GM18907 (cell line): Measurements from ENCODE around the gene C20orf204.

Source experiments
- ATAC-seq: cut with Tn5 transposase; IDR thresholded peaks from one replicate; pipeline ENCODE4 v1.9.1; 2021; ENCODE audit warnings: mild to moderate bottlenecking, moderate library complexity; ENCODE audit not compliant: unreplicated experiment

The C20orf204 gene

DNA sequence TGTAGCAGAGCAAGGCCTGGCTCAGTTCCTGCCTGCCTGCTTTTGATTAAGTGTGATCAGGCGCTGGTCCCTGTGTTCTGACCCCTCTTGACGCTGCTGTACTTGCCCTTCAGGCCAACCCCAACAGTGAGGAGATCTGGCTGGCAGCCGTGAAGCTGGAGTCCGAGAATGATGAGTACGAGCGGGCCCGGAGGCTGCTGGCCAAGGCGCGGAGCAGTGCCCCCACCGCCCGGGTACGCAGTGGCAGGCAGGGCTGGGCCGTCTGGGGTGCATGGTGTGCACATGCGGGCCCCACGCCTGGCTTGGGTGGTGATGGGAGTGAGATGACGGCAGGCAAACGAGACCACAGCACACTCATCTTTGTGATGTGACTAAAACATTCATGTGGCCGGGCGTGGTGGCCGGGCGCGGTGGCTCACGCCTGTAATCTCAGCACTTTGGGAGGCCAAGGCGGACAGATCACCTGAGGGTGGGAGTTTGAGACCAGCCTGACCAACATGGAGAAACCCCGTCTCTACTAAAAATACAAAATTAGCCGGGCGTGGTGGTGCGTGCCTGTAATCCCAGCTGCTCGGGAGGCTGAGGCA lies 10.1 kb upstream of the C20orf204 start:
- ATAC-seq, result no peak

DNA sequence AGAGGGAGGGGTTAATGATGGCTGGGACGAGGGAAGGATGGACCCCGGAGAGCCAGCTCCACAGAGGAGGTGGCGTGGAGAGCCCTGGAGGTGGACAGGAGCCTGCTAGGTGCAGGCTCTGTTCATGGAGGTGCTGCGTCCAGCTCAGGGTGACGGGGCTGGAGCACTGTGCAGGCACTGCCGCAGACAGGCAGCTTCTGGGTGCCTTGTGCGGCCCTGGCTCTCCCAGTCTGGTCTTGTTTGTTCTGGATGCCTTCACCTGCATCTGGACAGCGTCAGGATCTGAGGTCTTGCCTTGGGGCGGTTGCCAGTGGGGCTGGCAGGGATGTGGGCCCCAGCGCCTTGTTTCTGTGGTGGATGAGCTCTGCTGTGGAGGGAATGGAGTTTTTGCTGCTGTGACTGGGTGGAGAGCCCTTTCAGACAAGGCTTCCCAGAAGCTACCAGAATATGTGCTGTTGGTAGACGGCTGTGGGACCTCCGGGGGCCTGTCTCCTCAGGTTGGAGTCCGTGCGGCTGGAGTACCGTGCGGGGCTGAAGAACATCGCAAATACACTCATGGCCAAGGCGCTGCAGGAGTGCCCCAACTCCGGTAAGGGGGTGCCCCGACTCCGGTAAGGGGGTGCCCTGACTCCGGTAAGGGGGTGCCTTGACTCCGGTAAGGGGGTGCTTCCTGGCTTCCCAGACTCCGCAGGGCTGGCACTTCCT lies 7.8 kb upstream of the C20orf204 start:
- ATAC-seq, result no peak

DNA sequence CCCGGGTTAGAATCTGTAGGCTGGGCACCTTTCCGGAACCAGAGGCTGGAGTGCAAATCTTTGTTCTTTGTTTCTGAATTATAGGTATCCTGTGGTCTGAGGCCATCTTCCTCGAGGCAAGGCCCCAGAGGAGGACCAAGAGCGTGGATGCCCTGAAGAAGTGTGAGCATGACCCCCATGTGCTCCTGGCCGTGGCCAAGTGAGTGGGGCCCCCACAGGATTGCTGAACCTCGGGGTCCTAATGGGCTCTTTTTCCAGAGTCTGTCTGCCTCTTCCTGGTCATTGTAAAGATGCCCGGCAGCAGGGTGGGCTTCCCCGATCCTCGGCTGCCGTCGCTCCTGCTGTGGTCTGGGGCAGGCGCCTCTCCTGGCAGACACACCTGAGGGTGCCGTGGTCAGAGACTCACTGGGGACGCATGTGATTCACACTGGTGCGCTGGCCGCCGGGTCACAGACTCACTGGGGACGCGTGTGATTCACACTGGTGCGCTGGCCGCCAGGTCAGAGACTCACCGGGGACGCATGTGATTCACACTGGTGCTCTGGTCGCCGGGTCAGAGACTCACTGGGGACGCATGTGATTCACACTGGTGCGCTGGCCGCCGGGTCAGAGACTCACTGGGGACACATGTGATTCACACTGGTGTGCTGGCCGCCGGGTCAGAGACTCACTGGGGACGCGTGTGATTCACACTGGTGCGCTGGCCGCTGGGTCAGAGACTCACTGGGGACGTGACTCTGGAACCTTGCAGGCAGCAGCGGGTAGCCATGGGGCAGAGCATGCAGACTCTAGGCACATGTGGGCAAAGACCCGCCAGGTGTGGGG lies 6.5 kb upstream of the C20orf204 start:
- ATAC-seq, result no peak

DNA sequence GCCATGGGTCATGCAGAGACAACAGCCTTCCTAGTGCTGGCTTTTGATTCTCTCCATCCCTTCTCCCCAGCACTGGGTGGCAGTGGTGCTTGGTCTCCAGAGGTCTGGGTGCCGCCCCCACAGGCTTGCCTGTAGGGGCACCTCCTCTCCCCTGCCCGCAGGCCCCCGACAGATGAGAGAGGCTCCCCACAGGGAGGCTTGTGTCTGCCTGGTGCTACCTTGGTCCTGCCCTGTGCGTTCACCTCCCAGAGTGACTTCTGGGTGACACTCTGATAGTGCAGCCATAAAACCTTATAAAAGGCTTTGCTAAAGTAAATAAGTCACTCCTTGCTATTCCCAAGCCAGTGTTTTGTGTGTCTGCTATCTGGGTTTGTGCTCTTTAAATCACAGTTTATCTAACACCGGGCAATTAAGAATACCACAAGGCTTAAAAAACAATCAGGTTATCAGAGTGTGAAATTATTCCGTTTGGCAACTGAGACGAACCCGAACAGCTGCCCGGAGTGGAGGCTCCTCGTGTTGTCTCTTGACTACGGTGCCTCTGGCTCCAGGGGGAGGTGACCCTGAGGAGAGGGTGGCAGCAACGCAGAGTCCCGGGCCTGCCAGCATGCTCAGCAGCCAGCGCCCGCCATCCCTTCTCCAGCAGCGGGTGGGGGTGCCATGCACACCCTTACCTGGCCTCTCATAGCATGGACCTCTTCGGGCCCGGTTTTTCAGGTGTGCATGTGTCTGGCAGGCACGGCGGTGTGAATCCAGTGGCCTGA lies 5.4 kb upstream of the C20orf204 start:
- ATAC-seq, result no peak

DNA sequence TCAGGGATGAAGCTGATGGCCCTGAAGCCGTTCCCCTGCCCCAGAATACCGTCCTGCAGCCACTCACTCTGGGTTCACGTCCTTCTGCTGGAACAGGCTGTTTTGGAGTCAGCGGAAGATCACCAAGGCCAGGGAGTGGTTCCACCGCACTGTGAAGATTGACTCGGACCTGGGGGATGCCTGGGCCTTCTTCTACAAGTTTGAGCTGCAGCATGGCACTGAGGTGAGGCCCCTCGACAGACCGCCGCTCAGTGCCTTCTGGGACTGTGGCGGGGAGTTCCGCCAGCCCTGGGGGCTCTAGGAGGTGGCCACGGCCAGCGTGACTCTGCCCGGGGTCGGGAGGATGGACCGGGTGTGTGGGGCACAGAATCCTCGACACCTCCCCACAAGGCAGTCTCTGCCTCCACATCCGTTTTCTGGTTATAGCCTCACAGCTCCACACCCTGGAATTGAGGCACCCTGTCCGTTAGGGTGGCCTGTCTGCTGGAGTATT lies 4.1 kb upstream of the C20orf204 start:
- ATAC-seq, result no peak

DNA sequence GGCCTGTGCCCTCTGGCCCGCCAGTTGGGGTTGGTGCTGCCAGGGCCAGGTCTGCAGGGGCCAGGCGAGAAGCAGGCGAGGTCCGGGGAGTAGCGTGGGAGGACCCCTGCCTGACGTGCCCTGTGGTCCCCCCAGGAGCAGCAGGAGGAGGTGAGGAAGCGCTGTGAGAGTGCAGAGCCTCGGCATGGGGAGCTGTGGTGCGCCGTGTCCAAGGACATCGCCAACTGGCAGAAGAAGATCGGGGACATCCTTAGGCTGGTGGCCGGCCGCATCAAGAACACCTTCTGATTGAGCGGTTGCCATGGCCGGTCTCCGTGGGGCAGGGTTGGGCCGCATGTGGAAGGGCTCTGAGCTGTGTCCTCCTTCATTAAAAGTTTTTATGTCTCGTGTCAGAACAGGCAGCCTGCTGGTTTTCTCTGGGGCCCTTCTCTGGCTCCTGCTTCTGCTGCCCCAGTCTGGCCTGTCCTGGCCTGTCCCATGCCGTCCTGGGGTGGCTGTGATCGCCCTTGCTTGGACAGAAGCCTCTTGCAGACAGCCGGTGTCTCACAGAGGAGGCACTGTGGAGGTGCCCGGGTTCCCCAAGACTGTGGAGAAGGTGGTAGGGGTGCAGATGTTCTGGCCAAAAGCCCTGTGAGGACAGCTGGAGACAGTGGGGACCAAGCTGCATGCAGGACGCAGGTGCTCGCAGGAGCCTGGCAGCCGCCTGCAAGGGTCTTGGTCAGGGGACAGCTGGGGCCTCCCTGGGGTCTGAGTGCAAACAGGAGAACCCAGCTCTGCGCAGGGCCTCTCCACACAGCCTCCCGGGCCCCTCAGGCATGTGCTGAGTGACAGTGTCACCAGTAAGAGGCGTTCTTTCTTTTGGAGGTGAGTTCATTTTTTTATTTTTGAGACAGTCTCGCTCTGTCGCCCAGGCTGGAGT lies 3.0 kb upstream of the C20orf204 start:
- no peak for ATAC-seq

DNA sequence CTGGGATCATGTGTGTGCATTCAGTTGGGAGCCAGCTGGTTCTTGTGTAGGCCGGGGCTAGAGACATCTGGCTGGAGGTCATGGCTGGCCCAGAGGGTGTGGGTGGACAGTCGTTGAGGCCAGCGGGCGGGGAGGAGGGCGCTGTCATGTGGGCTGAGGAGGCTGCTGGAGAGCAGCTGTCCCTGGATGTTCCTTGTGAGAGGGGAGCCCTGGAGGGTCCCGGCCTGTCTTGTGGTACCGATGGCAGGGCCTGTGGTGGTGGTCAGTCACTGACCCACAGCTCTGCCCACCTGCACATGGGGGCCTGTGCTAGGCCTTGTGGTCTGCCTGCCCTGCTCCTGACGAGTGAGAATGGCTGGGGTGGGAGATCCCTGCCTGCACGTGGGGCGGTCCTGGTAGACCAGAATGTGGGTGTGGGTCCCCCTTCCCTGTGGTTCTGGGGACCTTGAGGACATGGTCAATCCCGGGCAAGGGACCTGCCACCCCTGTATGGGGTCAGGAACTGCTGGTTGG lies 1.9 kb upstream of the C20orf204 start:
- ATAC-seq, result no peak

DNA sequence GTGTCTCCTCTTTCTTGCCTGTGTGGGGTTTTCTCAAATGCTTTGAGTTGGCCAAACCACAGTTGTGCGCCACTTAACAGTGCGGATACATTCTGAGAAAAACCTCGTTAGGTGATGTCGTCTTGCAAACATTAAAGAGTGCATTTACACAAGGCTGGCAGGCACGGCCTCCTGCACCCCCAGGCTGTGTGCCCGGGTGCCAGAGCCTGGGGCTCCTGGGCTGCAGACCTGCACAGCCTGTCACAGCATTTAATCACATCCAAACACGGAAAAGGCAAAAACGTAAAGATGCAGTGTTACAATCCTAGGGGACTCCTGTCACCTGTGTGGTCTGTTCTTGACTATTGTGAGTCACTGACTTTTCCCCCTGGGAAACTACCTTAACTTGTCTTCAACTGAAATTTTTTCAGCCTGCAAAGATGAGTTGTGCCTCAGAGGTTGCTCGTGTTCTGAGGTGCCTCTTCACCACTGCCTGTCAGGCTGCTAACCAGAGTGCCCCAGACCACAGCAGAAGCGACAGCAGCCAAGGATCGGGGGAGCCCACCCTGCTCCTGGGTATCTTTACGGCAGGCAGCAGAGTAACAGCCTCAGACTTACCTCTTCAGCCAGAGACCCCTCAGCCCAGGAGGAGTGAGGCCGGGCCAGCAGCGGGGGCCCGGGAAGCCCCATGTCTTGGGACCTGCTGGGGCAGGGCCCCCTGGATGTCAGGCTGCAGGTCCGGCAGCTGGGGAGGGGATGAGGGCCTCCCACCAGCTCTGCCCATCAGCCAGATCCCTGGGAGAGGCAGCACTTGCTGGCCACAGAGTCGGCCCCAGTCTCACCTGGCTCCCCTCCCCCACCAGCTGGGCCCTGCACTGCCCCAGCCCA lies 683 bp upstream of the C20orf204 start:
- ATAC-seq, result no peak

DNA sequence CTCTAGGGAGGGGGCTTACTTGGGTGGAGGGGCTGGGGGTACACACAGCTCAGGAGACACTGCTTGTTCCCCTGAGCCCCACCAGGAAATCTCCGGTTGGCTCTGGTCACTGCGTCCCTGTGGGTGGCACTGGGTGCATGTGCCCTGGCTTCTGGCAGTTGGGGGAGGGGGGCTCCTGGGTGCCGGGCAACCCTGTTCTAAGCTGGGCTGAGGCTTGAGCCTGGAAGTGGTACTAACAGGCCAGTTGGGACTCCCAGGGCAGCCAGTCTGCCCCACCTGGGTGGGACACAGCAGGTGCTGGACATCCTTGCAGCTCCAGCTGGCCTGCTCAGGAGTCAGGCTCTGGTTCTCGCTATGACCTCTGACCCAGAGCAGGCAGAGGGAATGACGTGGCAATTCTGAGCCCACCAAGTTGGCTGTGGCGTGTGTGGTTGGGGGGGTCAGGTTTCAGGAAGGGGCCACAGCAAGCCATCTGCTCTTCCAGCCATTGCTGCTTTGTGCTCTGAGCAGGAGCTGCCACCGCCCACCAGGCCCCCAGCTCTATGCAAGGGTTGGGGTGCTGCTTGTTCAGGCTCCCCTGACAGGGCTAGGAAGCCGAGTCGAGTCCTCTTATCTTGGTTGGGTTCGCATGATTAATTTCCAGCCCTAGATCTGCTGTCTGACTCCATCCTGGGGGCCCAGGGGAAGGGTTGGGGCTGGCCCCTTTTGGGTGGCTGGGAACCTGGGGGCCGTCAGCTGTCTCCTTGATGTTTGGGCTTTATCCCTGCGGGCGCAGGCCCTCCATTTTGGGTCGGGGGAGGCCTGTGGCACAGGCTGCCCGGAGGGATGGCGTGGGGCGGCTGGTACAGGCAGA lies 590 bp downstream of the C20orf204 start:
- ATAC-seq, result no peak

DNA sequence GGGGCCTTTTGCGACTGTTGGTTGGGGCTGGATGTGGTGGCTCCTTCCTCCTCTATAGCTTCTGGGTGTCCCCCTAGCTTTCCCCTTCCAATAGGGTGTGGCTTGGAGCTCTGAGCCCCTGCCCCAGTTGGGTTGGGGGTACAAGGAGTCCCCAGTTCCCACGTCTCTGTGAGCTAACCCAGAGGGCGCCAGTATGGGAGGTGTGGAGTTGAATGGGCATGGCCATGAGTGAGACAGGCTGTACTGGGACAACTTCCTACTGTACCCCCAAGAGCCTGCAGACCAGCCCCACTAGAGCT lies 1.2 kb downstream of the C20orf204 start:
- ATAC-seq, result no peak

DNA sequence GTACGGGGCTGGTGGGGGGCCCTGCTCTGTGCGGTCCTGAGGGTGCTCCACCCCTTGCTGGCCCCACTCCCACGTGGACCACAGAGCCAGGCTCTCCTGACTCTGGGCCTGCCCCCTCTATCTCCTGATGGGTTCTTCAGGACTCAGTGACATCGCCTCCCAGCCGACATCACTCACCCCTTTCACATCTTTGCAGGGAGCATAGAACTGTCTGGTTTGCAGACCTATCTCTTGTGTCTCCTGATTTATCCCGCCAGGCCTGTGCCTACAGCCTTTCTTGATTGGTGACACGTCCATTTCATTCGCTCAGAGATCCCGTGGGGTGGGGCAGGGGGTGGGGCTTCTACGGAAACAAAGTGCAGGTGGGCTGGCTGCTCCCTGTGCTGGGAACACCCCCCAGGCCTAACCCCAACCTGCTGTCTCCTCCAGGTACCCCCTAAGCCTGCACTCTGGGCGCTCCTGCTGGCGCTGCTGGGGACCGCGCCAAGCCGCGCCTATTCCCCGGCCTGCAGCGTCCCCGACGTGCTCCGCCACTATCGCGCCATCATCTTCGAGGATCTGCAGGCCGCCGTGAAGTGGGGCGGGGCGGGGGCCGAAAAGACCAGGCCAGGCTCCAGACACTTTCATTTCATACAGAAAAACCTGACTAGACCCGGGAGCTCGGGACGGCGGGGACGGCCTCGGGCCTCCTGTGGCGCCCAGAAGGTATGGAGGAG lies 1.7 kb downstream of the C20orf204 start:
- no peak for ATAC-seq

DNA sequence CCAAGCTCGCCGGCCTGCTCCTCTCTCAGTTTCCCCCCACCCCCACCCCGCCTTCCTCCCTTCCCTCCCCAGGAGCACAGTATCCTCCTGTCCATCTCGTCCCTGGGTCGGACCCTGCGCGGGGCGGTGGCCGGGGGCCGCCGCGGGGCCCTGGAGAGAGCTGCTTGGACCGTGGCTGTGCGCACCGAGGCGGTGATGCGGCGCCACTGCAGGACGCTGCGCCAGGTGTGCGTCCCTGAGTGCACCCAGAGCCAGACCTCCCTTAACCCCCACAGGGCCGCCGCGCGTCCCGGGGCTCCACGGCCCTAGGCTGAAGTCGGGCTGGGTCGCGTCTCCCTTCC lies 2.2 kb downstream of the C20orf204 start:
- peak; percentile 21 for ATAC-seq

DNA sequence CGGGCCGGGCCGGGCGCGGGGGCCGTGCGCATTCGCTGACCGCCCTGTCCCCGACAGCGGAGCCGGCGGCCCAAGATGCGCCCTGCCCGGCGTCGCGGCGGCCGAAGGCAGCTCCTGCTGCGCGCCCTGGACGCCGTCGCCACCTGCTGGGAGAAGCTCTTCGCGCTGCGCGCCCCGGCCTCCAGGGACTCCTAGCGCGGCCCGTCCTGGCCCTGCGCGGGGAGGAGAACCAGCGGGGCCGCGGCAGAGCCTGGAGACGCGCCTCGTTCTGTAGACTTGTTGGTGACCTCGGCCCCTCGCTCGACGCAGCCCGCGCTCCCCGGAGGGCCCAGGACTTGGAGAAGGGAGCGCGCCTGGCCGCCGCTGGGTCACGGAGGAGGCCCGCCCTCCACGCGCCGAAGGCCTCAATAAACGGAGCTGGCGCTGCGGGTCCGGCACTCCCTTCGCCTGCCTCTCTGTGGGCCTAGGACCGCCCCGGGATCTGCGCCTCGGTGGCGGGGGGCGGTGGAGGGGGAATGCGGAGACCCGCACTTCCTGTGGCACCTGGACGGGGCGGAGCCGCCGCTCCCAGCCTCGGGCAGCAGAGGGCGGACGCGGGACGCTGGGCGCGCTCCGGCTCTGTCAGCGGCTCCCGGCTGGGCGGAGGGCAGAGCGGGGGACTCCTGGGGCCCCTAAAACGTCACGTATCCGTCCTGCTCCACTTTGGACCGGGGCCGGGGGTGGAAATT lies 2.7 kb downstream of the C20orf204 start:
- ATAC-seq, result peak; percentile 63

DNA sequence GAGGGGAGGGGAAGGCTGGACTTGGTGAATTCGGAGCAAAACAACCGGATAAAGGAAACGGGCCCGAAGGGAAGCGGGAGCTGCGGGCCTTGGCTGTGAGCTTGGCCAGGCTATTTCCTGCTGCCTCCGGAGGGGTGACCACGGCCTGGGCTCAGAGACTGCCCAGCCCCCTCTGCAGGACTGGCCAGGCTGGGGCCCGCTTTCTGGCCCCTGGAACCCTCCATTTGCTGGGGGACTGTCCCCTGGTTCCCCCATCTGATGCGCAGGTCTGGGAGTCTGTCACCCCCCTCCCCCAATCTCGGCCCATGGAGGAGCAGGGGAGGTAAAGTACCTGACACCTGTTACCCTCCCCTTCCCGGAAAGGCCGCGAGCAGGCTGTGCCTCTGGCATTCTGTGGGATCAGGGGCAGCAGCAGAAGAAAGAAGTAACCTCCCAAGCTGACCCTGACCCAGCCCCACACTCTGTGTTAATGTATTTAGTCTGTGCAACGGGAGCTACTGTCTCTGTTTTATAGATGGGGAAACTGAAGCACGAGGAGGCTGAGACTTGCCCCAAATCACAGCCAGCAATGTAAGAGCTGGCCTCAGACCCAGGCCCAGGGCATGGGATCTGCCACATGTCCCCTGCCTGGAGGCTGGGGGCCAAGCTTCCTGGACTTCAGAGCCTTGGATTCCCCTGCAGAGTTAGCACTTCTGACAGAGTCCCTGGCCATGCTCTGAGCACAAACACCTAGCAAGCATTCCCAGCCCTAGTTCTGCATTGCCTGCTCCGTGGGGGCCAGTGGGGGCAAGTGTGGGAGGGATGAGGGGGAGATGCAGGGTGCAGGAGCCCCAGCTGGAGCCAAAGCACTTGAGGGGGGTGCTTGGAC lies 3.5 kb downstream of the C20orf204 start:
- no peak for ATAC-seq

DNA sequence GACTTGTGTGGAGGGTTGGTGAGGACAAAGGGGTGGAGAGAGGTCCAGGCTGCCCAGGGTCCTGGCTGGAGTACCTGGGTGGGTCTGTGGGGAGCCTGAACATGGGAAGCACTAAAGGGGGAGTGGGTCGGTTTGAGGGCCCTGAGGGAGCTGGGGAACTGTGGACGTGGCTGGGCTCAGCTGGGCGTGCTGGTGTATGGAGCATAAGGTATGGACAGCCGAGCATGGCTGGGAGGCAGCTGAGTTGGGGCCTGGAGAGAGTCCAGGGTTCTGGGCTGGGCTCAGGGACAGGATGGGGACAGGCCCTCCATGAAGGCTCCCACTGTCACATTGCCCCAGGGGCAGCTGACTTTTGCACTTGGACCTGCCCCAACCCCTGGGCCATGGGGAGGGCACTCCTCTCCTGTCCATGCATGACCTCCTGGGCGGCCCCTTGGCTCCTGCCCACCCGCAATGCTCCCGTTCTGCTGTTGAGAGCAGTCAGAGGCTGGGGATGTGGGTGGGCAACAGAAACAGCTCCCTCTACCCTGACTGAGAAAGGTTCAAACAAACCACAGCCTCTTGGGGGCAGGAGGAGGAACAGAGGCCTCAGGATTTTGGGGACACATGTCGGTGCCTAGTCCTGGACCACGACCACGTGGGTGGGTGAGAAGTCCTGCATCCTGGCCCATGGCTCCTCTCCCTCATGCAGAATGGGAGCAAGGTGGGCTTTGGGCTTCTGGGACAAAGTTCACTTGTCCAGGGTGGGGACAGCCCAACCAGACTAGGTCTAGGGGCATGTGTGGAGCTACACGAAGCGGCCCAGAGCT lies 4.5 kb downstream of the C20orf204 start:
- ATAC-seq, result no peak
